NCI-H1092 (cell line): ENCODE results near the gene GRWD1.

Experiments
- DNase-seq: peaks from one replicate; lab custom pipeline; 2025; lab: John Stamatoyannopoulos, UW

The GRWD1 gene

DNA sequence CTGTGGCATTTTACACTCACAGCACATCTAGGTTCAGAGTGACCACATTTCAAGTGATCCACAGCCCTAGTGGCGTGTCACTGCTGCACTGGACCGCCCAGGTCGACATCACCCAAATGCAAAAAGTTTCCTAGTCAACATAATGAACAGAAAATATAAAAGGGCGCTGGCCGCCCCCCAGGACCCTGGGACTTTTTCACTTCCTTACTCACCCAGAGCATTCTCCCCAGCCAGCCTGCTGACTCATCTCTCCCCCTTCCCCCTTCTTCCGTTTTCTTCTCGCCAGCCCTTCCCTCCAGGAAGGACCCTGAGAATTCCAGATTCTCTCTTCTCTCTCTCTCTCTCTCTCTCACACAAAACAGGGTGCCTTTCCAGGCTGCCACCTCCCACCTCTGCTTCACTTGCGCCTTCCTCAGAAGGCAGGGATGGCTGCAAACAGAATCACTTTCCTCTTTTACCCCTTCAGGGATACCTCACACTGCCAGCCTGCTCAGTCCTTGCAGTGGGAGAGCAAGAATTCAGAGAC lies 21.0 kb upstream of the GRWD1 start:
- DNase-seq, result no peak

DNA sequence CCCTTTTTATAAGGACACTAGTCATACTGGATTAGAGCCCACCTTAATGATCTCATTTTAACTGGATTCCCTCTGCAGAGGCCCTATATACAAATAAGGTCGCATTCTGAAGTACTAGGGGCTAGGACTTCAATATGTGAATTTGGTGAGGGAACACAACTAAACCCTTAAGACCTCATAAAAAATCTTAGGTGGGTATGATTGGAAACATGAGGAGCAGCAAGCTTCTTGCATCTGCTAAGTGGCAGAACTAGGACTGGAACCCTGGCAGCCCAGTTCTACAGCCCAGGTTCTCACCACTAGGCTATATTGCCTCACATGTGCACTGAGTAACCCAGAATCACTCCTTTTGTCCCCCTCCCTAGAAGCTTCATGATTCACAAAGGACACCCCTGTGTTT lies 17.1 kb upstream of the GRWD1 start:
- no peak for DNase-seq

DNA sequence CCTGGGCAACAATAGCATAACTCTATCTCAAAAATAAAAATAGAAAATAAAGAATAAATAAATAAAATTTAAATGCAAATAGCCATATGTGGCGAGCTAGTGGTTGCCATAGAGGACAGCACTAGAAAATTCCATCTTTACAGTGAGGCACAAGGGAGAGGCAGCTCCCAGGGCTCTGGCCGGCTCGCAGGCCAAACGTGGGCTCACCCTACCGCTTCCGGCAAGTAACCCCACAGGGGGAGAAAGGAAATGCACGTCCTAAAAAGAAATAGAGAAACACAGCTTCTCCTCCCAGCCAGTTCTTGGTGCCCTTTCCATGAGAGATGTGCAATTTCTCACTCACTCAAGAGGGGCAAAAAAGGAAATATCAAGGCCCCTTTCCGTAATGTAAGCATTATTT lies 12.4 kb upstream of the GRWD1 start:
- no peak for DNase-seq

DNA sequence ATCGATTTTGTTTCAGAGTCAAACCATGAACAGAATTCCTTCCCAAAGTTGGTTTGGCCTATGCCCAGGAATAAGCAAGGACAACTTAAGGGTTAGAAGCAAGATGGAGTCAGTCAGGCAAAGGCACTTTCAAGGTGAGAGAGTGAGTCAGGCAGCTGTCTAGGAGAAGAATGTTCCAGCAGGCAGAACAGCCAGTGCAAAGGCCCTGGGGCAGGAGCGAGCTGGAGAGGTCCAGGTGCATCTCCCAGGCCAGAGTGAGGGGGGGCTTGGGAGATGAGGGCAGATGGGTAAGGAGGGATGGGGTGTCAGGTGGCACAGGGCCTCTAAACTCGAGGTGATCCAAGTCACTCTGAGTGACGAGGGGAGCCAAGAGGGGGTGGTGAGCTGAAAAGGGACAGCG lies 9.2 kb upstream of the GRWD1 start:
- DNase-seq, result no peak

DNA sequence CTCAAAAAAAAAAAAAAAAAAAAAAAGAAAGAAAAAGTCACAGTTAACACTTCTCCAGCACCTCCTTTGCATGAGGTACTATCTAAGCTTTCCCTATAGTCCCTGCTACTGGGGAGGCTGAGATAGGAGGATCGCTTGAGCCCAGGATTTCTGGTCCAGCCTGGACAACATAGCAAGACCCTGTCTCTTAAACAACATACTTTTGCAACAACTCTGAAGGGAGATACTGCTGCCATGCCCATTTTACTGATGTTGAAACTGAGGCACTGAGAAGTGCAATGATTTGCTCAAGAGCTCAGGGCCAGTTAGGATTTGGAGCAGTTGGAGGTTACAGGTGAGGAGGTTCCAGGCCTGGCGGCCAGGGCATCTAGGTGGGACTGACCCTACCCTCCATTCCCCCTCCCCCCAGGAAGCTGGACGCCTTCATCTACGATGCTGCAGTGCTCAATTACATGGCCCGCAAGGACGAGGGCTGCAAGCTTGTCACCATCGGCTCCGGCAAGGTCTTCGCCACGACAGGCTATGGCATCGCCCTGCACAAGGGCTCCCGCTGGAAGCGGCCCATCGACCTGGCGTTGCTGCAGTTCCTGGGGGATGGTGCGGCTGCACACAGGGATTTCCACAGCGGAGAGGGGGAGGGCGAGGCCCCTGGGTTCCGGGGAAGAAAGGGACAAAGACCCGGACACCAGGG lies 4.3 kb upstream of the GRWD1 start:
- no peak for DNase-seq

DNA sequence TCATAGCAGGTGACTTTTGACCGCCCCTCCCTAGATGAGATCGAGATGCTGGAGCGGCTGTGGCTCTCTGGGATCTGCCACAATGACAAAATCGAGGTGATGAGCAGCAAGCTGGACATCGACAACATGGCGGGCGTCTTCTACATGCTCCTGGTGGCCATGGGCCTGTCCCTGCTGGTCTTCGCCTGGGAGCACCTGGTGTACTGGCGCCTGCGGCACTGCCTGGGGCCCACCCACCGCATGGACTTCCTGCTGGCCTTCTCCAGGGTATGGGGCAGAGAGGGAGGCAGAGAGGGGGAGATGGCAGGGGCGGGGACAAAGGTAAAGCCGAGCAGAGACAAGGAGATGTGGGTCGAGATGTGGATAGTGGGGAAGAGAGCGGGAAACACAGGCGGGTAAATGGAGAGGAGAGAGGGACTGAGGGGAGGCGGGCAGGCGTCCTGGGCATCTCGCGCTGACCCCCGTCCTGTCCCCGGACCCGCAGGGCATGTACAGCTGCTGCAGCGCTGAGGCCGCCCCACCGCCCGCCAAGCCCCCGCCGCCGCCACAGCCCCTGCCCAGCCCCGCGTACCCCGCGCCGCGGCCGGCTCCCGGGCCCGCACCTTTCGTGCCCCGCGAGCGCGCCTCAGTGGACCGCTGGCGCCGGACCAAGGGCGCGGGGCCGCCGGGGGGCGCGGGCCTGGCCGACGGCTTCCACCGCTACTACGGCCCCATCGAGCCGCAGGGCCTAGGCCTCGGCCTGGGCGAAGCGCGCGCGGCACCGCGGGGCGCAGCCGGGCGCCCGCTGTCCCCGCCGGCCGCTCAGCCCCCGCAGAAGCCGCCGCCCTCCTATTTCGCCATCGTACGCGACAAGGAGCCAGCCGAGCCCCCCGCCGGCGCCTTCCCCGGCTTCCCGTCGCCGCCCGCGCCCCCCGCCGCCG lies 3.4 kb upstream of the GRWD1 start:
- no peak for DNase-seq

DNA sequence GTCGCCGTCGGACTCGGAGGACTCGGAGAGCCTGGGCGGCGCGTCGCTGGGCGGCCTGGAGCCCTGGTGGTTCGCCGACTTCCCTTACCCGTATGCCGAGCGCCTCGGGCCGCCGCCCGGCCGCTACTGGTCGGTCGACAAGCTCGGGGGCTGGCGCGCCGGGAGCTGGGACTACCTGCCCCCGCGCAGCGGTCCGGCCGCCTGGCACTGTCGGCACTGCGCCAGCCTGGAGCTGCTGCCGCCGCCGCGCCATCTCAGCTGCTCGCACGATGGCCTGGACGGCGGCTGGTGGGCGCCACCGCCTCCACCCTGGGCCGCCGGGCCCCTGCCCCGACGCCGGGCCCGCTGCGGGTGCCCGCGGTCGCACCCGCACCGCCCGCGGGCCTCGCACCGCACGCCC lies 2.5 kb upstream of the GRWD1 start:
- no peak for DNase-seq

DNA sequence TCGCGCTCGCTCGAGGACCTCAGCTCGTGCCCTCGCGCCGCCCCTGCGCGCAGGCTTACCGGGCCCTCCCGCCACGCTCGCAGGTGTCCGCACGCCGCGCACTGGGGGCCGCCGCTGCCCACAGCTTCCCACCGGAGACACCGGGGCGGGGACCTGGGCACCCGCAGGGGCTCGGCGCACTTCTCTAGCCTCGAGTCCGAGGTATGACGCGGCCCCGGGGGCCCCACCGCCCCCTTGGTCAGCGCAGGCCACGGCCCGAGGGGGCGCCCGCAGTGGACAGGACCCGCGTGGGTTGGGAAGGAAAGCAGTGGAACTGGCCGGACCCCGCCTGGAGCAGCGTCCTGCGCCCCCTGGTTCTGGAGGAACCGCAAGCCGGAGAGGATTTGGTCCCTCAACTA lies 2.1 kb upstream of the GRWD1 start:
- no peak for DNase-seq

DNA sequence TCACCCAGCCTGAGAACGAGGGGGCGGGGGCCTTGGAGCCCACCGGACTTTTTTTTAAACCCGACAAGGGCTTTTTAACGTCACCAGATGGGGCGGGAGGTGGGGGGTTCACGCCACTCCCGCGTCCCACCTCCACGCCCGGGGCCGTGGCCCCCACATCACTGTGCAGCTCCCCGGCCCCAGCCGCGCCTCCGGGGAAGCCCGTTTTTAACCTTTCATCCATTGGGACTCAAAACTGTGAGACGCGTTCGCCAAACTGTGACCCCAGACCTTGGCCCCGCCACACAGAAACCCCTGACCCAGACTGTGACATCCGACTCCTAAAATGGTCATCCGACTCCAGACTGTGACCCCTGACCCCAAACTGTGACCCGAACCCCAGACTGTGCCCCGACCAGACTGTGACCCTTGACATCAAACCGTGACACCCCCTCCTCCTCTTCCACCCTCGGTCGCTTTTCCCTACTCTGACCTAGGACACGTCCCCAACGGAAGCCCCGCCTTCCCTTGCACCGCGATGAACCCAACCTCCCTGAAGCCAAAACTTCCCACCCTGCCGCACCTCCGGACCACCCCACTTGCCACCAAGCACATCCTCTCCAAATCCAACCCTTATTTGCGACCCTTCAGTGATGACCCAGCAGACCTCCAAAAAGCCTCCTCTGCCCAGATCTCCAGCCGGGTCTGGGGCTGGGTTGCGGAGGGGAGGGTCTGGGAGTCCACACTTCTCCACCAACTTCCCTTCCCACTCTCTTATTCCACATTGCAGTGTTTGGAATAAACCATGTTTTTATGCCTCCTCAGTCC lies 1.5 kb upstream of the GRWD1 start:
- DNase-seq, result no peak

DNA sequence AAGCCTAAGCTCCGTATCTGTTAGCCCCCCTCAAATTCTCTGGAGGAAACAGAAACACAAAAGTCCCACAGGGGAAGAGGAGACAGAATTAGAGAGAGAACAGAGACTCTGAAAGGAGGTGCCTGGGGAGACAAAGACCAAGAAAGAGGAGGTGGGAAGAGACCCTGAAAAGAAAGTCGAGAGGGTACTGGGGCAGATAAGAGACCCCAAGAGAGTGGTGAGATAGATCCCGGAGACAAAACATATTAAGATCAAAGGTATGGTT lies 915 bp upstream of the GRWD1 start:
- DNase-seq, result no peak

DNA sequence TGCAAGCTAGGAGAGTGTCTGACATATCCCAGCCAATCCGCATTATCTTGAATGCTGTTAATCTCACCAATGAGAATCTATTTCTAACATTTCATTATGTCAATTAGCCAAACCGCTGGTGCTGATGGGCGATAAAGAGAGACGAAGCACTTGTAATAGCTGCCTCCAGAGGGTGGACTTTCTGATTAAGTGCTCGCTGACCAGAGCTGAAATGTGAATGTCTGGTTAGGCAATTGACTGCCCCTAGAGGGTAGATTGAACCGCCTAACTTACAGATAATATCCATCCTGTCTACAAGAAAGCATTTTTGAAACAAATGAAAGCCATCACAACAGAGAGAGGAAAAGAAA lies 552 bp upstream of the GRWD1 start:
- peak; percentile 57 for DNase-seq

DNA sequence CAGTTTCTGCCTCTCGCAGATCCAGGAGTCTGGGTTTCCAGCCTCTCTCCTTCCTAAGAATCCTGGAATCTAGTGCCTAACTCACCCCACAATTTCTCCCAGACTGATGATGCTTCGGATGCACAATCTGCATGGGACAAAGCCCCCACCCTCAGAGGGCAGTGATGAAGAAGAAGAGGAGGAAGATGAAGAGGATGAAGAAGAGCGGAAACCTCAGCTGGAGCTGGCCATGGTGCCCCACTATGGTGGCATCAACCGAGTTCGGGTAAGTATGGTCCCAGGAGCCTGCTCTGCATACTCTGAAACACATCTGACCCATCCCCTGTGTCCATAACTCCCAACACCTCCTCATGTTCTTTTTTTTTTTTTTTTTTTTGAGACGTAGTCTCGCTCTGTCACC lies 796 bp downstream of the GRWD1 start:
- DNase-seq, result no peak

DNA sequence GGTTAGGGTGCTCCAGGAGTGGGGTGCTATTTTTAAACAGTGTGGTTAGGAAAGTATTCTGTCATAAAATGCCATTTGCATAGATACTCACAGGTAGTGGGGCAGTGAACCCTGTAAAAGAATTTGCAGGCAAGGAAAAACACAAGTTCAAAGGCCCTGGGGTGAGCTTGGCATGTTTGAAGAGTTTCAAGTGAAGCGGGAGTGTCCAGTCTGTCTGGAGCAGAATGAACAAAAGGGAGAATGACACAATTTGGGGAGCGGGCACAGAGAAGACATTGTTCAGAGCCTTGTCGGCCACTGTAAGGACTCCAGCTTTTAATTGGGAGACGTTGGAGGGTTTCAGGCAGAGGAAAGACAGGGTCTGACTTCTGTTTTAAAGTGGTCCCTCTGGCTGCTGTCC lies 2.8 kb downstream of the GRWD1 start:
- no peak for DNase-seq

DNA sequence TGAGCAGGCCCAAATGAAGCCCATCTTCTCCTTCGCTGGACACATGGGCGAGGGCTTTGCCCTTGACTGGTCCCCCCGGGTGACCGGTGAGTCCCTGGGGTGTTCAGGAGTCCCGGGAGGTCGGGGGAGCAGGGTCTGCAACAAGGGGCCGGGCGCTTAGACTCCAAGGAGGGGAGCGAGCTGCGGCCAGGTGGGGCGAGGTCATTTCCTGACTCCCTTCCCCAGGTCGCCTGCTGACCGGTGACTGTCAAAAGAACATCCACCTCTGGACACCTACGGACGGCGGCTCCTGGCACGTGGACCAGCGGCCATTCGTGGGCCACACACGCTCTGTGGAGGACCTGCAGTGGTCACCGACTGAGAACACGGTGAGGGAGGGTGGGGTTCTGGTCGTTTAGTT lies 4.7 kb downstream of the GRWD1 start:
- no peak for DNase-seq

DNA sequence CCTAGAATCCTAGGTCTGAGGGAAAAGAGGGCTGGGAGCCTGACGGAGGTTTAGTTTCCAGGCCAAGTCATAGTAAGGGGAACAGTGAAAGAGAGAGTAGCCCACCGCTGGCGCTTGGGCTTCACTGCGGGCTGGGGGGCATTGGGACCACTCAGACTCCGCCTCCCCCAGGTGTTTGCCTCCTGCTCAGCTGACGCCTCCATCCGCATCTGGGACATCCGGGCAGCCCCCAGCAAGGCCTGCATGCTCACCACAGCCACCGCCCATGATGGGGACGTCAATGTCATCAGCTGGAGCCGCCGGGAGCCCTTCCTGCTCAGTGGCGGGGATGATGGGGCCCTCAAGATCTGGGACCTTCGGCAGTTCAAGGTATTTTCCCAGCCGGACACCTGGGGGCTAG lies 5.1 kb downstream of the GRWD1 start:
- no peak for DNase-seq

DNA sequence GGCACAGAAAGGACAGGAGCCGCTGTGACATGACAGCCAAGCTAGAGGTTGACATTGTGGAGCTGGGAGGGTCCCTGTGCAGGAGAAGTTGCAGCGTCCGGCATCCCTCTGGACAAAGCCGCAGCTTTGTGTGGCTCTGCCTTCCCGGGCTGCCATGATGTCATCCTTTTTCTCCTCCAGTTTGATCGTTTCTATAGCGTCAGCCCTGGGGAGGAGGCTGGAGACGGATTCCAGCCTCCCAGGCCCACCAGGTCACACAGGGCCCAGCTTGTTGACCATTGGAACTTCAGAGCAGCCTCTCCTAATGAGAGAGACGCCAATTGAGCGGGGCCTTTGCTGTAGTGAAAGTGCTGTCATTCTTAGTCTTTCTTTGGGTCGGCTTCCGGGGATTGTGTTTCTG lies 5.8 kb downstream of the GRWD1 start:
- DNase-seq, result no peak

DNA sequence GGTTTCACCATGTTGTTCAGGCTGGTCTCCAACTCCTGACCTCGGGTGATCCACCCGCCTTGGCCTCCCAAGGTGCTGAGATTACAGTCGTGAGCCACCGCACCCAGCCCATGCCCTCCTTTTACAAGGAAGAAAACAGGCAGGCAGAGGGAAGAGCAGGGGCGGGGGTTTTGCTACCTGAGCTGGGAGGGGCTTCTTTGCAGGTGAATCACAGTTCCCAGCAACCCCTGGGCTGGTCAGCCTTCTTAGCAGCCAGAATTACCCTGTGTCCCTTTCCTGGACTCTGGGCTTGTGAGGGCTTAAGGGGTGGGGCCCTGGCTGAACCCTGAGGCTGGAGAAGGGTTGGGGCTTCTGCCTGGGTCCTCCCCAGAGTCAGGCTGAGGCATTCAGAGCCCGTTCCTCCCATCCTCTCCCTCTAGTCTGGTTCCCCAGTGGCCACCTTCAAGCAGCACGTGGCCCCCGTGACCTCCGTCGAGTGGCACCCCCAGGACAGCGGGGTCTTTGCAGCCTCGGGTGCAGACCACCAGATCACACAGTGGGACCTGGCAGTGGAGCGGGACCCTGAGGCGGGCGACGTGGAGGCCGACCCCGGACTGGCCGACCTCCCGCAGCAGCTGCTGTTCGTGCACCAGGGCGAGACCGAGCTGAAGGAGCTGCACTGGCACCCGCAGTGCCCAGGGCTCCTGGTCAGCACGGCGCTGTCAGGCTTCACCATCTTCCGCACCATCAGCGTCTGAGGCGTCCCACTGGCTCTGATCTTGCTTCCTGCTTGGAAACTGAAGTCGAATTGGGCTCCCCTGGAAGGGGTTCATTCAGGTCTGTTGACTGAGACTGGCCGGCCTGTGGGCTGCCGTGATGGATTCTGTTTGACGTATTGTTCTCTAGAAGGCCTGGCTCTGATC lies 6.8 kb downstream of the GRWD1 start:
- DNase-seq, result no peak

DNA sequence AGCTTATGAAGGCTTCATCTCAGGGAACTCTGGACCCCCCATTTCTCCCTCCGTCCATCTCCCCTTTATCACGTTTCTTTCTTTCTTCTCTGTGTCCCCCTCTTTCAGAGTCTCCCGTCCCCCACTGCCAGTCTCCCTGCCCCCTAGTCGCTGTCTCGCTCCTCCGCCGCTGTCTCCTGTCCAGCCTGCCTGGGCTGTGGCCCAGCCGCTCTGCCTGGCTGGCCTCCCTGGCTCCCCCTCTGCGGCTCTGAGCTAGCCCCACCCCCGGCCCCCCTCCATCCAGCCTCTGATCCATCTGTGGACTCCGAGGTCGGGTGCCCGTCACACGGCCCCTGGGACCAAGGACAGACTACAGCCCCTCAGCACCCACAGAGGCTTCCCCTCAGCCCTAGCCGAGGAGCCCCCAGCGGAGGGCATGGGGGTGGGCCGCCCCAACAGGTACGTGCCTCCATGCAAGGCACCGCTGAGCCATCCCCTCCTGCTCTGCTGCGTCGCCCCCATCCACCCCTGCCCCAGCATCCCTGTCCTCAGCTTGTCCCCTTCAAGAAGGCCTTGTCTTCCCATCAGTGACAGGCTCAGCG lies 8.5 kb downstream of the GRWD1 start:
- no peak for DNase-seq

DNA sequence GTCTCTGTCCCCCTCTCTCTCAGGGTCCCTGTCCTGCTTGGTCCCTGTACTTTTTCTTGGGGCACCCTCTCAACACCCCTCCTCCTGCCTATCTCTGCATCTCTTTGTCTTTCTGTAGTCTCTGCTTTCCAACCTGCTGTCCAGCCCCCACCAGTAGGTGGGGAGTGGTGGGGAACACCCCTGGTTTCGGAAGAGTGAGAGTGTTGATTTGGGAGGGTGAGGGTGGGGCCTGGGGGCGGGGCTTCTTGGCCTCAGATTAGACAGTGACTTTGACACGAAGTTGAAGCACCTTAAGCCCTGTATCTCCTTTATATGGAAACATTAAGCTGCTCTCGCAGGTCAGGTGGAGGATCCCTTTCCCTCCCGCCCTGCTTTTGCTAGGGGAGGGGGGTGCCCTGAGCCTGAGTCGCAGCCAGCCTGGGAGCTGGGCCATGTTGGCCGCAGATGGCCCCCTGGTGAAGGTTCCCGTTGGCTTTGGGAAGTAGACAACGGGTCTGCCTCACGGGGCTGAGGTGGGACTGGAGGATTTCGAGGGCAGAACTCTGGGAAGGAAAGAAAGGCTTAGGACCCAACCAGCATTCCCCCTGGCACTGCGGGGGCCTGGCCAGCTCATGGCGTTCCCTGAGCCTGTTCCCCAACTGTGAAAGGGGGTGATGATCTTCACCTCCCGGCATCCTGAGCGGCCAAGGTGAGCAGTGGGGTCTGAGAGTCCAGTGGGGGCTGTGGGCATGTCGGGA lies 9.6 kb downstream of the GRWD1 start, which contains the start of gene KCNJ14:
Gene KCNJ14 (plus strand): TSS at position 404 of the 737 bp plus-strand sequence. CDS start 6,151 bp downstream, outside the sequence.
- DNase-seq, result no peak

DNA sequence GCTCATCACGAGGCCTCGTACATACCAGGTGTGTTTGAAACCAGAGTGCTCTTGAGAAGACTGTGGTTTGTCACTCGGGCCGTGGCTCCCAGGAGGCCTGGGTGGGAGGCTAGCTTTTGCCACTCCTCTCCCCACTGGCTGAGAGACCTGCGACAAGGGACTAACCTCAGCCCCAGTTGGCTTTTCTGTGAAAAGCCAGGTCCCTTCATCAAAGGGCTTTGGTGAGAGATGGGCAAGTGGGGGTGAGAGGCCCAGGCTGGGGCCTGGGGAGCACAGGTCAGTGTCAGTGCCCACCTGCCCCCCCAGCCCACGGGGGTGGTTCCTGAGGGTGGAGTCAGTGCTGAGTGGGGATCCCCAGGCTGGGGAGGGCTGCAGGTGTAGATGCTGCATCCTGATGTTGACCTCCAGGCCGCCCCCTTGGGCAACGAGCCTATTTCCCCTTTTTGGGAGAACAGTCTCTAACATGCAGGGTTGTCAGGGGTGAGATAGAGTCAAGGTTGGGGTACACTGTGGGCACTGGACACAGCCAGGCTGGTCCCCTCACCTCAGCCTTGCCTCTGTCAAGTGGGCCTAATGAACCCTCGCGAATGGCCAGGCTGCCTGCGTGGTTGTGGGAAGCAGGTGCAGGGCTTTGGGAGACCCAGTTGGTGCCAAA lies 10.3 kb downstream of the GRWD1 start:
- DNase-seq, result no peak
